ENCODE measurements around the gene SASH1.

Gene SASH1

DNA sequence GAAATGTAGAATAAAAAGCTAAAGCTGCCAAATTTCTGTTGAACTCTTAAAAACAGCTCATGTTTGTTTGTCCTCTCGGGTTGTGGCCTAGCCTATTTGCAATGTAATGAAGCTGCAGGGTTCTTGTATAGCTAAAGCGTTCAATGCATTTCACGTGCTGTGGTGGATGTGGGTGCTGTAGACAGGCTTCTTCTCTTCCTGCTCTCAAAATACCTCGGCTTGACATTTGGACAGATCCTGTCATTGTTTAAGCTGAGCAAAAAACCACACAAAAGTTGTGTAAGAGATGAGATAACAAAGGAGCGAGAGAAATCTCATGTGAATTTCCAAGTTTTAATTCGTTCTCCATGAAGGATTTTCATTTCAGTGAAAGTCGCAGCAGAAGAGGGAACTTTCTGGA is 207.9 kb downstream of the SASH1 start:
- no peaks in the 10 kb centered on the region for H3K27me3 ChIP-seq (ENCODE audit: control insufficient read depth, low read length)
- TF ChIP-seq, protein P1, sequence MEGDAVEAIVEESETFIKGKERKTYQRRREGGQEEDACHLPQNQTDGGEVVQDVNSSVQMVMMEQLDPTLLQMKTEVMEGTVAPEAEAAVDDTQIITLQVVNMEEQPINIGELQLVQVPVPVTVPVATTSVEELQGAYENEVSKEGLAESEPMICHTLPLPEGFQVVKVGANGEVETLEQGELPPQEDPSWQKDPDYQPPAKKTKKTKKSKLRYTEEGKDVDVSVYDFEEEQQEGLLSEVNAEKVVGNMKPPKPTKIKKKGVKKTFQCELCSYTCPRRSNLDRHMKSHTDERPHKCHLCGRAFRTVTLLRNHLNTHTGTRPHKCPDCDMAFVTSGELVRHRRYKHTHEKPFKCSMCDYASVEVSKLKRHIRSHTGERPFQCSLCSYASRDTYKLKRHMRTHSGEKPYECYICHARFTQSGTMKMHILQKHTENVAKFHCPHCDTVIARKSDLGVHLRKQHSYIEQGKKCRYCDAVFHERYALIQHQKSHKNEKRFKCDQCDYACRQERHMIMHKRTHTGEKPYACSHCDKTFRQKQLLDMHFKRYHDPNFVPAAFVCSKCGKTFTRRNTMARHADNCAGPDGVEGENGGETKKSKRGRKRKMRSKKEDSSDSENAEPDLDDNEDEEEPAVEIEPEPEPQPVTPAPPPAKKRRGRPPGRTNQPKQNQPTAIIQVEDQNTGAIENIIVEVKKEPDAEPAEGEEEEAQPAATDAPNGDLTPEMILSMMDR (IDR thresholded peaks at IDR 0.05; ENCODE audit: low read depth, low read length, poor library complexity, severe bottlenecking) = no peak
- TF ChIP-seq EZH2phosphoT487 (IDR thresholded peaks at IDR 0.05; ENCODE audit: borderline replicate concordance, low read length) = no peak
- no peaks in the 10 kb centered on the region for H3K36me3 ChIP-seq (ENCODE audit: control insufficient read depth, low read length)
- H3K4me3 ChIP-seq (ENCODE audit: low read length) = no peak overlapping the region
- H4K20me1 ChIP-seq (ENCODE audit: control insufficient read depth, insufficient read depth, low read depth, low read length) = no peaks in the 10 kb centered on the region
- H3F3A ChIP-seq (ENCODE audit: control insufficient read depth, insufficient read depth) = no peaks in the 10 kb centered on the region
- H3K9me2 ChIP-seq (replicated peaks; ENCODE audit: control insufficient read depth, low read length) = no peaks in the 10 kb centered on the region; the same call in 1 of the 2 replicates
- no peaks in the 10 kb centered on the region for H3K79me2 ChIP-seq (ENCODE audit: control insufficient read depth, low read length)
- H3K27ac ChIP-seq (ENCODE audit: low read depth, low read length) = no peak overlapping the region
- H3K9me3 ChIP-seq (ENCODE audit: control insufficient read depth, insufficient read depth, low read length) = no peaks in the 10 kb centered on the region
- no peaks in the 10 kb centered on the region for H3K4me1 ChIP-seq (ENCODE audit: control insufficient read depth, low read length)
- no peak overlapping the region for H3K4me2 ChIP-seq (ENCODE audit: low read length)

DNA sequence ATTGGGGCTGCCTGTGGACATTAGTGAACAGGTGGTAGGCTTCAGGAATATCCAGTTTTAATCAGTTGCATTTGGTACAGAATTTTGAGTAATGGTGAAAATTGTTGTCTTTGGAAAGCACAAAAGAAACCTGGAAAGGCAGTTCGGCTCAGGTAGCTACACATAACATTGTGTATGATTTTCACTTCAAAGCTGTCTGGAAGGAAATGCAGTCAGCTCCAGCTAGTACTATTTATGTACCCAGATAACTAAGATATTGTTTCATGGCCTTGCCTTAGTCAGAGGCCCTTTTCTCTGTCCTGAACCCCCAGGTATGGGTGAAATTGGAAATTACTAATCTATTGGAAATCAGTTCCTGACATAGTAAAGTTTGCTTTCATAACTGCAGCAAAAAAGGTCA is 208.6 kb downstream of the SASH1 start:
- H3K27ac ChIP-seq (ENCODE audit: low read depth, low read length) = no peak overlapping the region
- H3K27me3 ChIP-seq (ENCODE audit: control insufficient read depth, low read length) = no peaks in the 10 kb centered on the region
- no peaks in the 10 kb centered on the region for H3F3A ChIP-seq (ENCODE audit: control insufficient read depth, insufficient read depth)
- H3K9me2 ChIP-seq (replicated peaks; ENCODE audit: control insufficient read depth, low read length) = no peaks in the 10 kb centered on the region; the same call in 1 of the 2 replicates
- no peak overlapping the region for H3K4me2 ChIP-seq (ENCODE audit: low read length)
- H3K4me3 ChIP-seq (ENCODE audit: low read length) = no peak overlapping the region
- H3K36me3 ChIP-seq (ENCODE audit: control insufficient read depth, low read length) = no peaks in the 10 kb centered on the region
- TF ChIP-seq EZH2phosphoT487 (IDR thresholded peaks at IDR 0.05; ENCODE audit: borderline replicate concordance, low read length) = no peak
- TF ChIP-seq, protein P1 (IDR thresholded peaks at IDR 0.05; ENCODE audit: low read depth, low read length, poor library complexity, severe bottlenecking) = no peak
- no peaks in the 10 kb centered on the region for H3K4me1 ChIP-seq (ENCODE audit: control insufficient read depth, low read length)
- no peaks in the 10 kb centered on the region for H3K79me2 ChIP-seq (ENCODE audit: control insufficient read depth, low read length)
- H3K9me3 ChIP-seq (ENCODE audit: control insufficient read depth, insufficient read depth, low read length) = no peaks in the 10 kb centered on the region
- no peaks in the 10 kb centered on the region for H4K20me1 ChIP-seq (ENCODE audit: control insufficient read depth, insufficient read depth, low read depth, low read length)

DNA sequence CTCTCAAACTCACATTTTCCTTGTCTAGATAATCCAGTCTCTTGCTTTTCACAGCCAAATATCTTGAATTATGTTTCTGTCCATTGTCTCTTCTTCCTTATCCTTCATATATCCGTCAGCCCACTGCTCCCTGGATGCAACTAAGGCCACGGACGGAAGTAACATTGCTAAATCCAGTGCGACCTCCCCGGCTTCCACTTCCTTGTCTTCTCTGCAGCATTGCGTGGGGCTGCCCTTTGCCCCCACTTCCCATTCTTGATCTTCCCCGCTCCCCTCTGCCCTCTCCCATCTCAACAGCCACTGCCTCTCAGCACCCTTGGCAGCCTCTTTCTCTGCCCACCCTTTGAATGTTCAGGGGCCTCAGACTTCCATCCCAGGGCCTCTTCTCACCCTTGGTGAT is 213.8 kb downstream of the SASH1 start:
- H3K4me2 ChIP-seq (ENCODE audit: low read length) = no peak overlapping the region
- TF ChIP-seq, protein P1 (IDR thresholded peaks at IDR 0.05; ENCODE audit: low read depth, low read length, poor library complexity, severe bottlenecking) = no peak
- no peak for TF ChIP-seq EZH2phosphoT487 (IDR thresholded peaks at IDR 0.05; ENCODE audit: borderline replicate concordance, low read length)
- H3K4me3 ChIP-seq (ENCODE audit: low read length) = no peak overlapping the region
- no peaks in the 10 kb centered on the region for H3F3A ChIP-seq (ENCODE audit: control insufficient read depth, insufficient read depth)
- no peaks in the 10 kb centered on the region for H4K20me1 ChIP-seq (ENCODE audit: control insufficient read depth, insufficient read depth, low read depth, low read length)
- no peaks in the 10 kb centered on the region for H3K36me3 ChIP-seq (ENCODE audit: control insufficient read depth, low read length)
- no peaks in the 10 kb centered on the region for H3K9me3 ChIP-seq (ENCODE audit: control insufficient read depth, insufficient read depth, low read length)
- H3K79me2 ChIP-seq (ENCODE audit: control insufficient read depth, low read length) = no peaks in the 10 kb centered on the region
- no peaks in the 10 kb centered on the region; the same call in 1 of the 2 replicates for H3K9me2 ChIP-seq (replicated peaks; ENCODE audit: control insufficient read depth, low read length)
- 0 out of 2 replicates have a peak, but pooled peaks cover 3% of the 10 kb centered on the region for H3K4me1 ChIP-seq (ENCODE audit: control insufficient read depth, low read length)
- H3K27ac ChIP-seq (ENCODE audit: low read depth, low read length) = no peak overlapping the region
- H3K27me3 ChIP-seq (ENCODE audit: control insufficient read depth, low read length) = peaks cover 4% of the 10 kb centered on the region; the same call in 1 of the 2 replicates

Data from DOHH2 (cell line).